IMR-90 (cell line): ENCODE results near the gene HOXA7. TPM values are rescaled to one million over a fixed set of nuclear protein-coding genes. Genes with fewer than 3 reads are reported as not detected.

Experiments
- ATAC-seq: fragments of 200-7000 bp; cut with Tn5 transposase; 2 replicates; pipeline ENCODE4 v1.9.1; 2020; ENCODE audit warnings: low read depth, mild to moderate bottlenecking, moderate library complexity
- BruUV-seq: library from RNA; stranded (reverse); fragments of 400-500 nt; replicated peaks from 2 replicates; lab custom pipeline; 2021; lab: Mats Ljungman, UMichigan
- CTCF ChIA-PET: fragments of 300-600 bp; formaldehyde crosslinking; extraction: SDS; loops from one replicate; lab custom pipeline; 2021; ENCODE audit warnings: antibody characterized with exemption; lab: Yijun Ruan, JAX
- POLR2A ChIA-PET: fragments of 300-600 bp; sonication (Branson Sonifier 250); formaldehyde crosslinking; loops from one replicate; lab custom pipeline; 2022; ENCODE audit warnings: antibody characterized with exemption; ENCODE audit not compliant: unreplicated experiment; lab: Charles Lee
- DNase-seq: peaks from one replicate; pipeline ENCODE4 v3.0.0; 2013
- H2AFZ ChIP-seq: replicated peaks from 2 replicates; pipeline ENCODE3; 2013; ENCODE audit warnings: low read length, mild to moderate bottlenecking; ENCODE audit not compliant: poor library complexity
- H2AK5ac ChIP-seq: 2 replicates; pipeline ENCODE4 v1.6.1; 2013; ENCODE audit warnings: low read depth, low read length, inconsistent platforms
- H2AK9ac ChIP-seq: replicated peaks from 2 replicates; pipeline ENCODE3; 2013; ENCODE audit warnings: mild to moderate bottlenecking, low read depth, low read length, moderate library complexity; ENCODE audit not compliant: poor library complexity
- H2BK120ac ChIP-seq: 2 replicates; pipeline ENCODE4 v1.6.1; 2013; ENCODE audit warnings: low read depth, low read length, inconsistent platforms
- H2BK15ac ChIP-seq: 3 replicates; pipeline ENCODE4 v1.6.1; 2013; ENCODE audit warnings: low read depth, low read length, inconsistent platforms
- H2BK20ac ChIP-seq: 2 replicates; pipeline ENCODE4 v1.6.1; 2013; ENCODE audit warnings: low read depth, mild to moderate bottlenecking, inconsistent platforms, low read length, moderate library complexity
- H2BK5ac ChIP-seq: 2 replicates; pipeline ENCODE4 v1.6.1; 2013; ENCODE audit warnings: mild to moderate bottlenecking, low read depth, low read length, inconsistent platforms; ENCODE audit not compliant: poor library complexity, severe bottlenecking
- H3K14ac ChIP-seq: replicated peaks from 2 replicates; pipeline ENCODE4 v1.6.1; 2013; ENCODE audit warnings: low read depth, low read length, inconsistent platforms
- H3K18ac ChIP-seq: 2 replicates; pipeline ENCODE4 v1.6.1; 2013; ENCODE audit warnings: low read depth, low read length, control low read depth
- H3K23ac ChIP-seq: 2 replicates; pipeline ENCODE4 v1.6.1; 2013; ENCODE audit warnings: low read depth, low read length, inconsistent platforms
- H3K27ac ChIP-seq: 2 replicates; pipeline ENCODE4 v1.5.1; 2013; ENCODE audit warnings: mild to moderate bottlenecking, control low read depth, low read length; ENCODE audit not compliant: insufficient read depth
- H3K27me3 ChIP-seq: 2 replicates; pipeline ENCODE4 v1.6.1; 2013; ENCODE audit warnings: low read length; ENCODE audit not compliant: control insufficient read depth, insufficient read depth
- H3K36me3 ChIP-seq: 2 replicates; pipeline ENCODE4 v1.6.1; 2013; ENCODE audit warnings: low read length, mixed read lengths; ENCODE audit not compliant: control insufficient read depth, insufficient read depth
- H3K4ac ChIP-seq: 2 replicates; pipeline ENCODE4 v1.6.1; 2013; ENCODE audit warnings: low read depth, low read length, inconsistent platforms
- H3K4me1 ChIP-seq: 2 replicates; pipeline ENCODE4 v1.6.1; 2013; ENCODE audit warnings: low read length, mixed read lengths; ENCODE audit not compliant: control insufficient read depth, insufficient read depth
- H3K4me2 ChIP-seq: 2 replicates; pipeline ENCODE4 v1.6.1; 2013; ENCODE audit warnings: low read depth, mild to moderate bottlenecking, control low read depth, low read length, moderate library complexity
- H3K4me3 ChIP-seq: 2 replicates; pipeline ENCODE4 v1.5.1; 2013; ENCODE audit warnings: low read depth, mild to moderate bottlenecking, control low read depth, low read length, moderate library complexity; ENCODE audit not compliant: insufficient read depth
- H3K56ac ChIP-seq: 2 replicates; pipeline ENCODE4 v1.6.1; 2013; ENCODE audit warnings: low read length, inconsistent platforms; ENCODE audit not compliant: insufficient read depth; ENCODE audit errors: extremely low read depth
- H3K79me1 ChIP-seq, 2 experiments: 2 replicates each; pipeline ENCODE4 v1.6.1; 2013; ENCODE audit warnings: low read length in 2 of 2, inconsistent platforms in 1 of 2, low read depth in 1 of 2
- H3K9ac ChIP-seq: 2 replicates; pipeline ENCODE4 v1.6.1; 2013; ENCODE audit warnings: low read depth, low read length, control low read depth
- H3K9me1 ChIP-seq: 2 replicates; pipeline ENCODE4 v1.6.1; 2013; ENCODE audit warnings: low read length, inconsistent platforms; ENCODE audit not compliant: insufficient read depth
- H3K9me3 ChIP-seq: 2 replicates; pipeline ENCODE4 v1.6.1; 2013; ENCODE audit warnings: low read length; ENCODE audit not compliant: control insufficient read depth, insufficient read depth
- H4K20me1 ChIP-seq: 2 replicates; pipeline ENCODE4 v1.6.1; 2013; ENCODE audit warnings: low read length, inconsistent platforms; ENCODE audit not compliant: insufficient read depth
- H4K5ac ChIP-seq: 2 replicates; pipeline ENCODE4 v1.6.1; 2013; ENCODE audit warnings: mild to moderate bottlenecking, low read depth, low read length, control low read depth
- H4K8ac ChIP-seq, 2 experiments: 2 replicates each; pipeline ENCODE4 v1.6.1; 2013; ENCODE audit warnings: low read depth in 2 of 2, low read length in 2 of 2, control low read depth in 1 of 2, inconsistent platforms in 1 of 2
- H4K91ac ChIP-seq: 2 replicates; pipeline ENCODE4 v1.6.1; 2013; ENCODE audit warnings: low read depth, low read length, inconsistent platforms; ENCODE audit not compliant: insufficient read depth
- BHLHE40 ChIP-seq: fragments of 150-350 bp; IDR thresholded peaks from 2 replicates; pipeline ENCODE4 v1.6.1; 2016; ENCODE audit warnings: mild to moderate bottlenecking, low read depth, low read length
- CEBPB ChIP-seq: IDR thresholded peaks from 2 replicates; pipeline ENCODE4 v1.6.1; 2012; ENCODE audit warnings: low read depth, low read length, improper control_type of control experiment
- CTCF ChIP-seq: conservative IDR thresholded peaks from 2 replicates; pipeline ENCODE4 v1.5.1; 2012; ENCODE audit warnings: mild to moderate bottlenecking, low read depth, low read length, improper control_type of control experiment
- MXI1 ChIP-seq: IDR thresholded peaks from 2 replicates; pipeline ENCODE4 v1.6.1; 2012; ENCODE audit warnings: low read depth, mild to moderate bottlenecking, low read length, moderate library complexity, borderline replicate concordance
- RAD21 ChIP-seq: IDR thresholded peaks from 2 replicates; pipeline ENCODE4 v1.6.1; 2012; ENCODE audit warnings: low read length, improper control_type of control experiment
- RFX5 ChIP-seq: IDR thresholded peaks from 2 replicates; pipeline ENCODE4 v1.8.0; 2012; ENCODE audit warnings: low read depth, mild to moderate bottlenecking, low read length, moderate library complexity
- USF2 ChIP-seq: fragments of 150-350 bp; IDR thresholded peaks from 2 replicates; pipeline ENCODE4 v1.6.1; 2017; ENCODE audit warnings: mild to moderate bottlenecking, antibody characterized with exemption, low read length, low read depth
- WGBS, 2 experiments: methylation state at CpG; one replicate each; pipeline versions ENCODE4 v1.1.5 to v1.1.7; 2013; ENCODE audit warnings: missing lambda C conversion rate in 2 of 2; ENCODE audit not compliant: insufficient read length in 1 of 2; ENCODE audit errors: extremely low coverage in 2 of 2; 5-methylcytosine and 5-hydroxymethylcytosine counted together
- dilution Hi-C: fragments of 300-500 bp; cut with HindIII; formaldehyde crosslinking; loops from one replicate; pipeline ENCODE4 v1.14.3; 2018; ENCODE audit warnings: low sequenced_read_pairs; ENCODE audit not compliant: unreplicated experiment
- in situ Hi-C: fragments of 300-500 bp; cut with MboI; formaldehyde crosslinking; loops from 3 replicates; pipeline ENCODE4 v1.14.3; 2019; ENCODE audit warnings: low sequenced_read_pairs, inconsistent platforms, mixed read lengths
- intact Hi-C: fragments of 100-400 bp; cut with micrococcal nuclease; formaldehyde crosslinking; loops from 2 replicates; pipeline ENCODE4 v1.10.0; 2022
- polyA plus RNA-seq, 3 experiments: library from polyadenylated mRNA; depleted of rRNA; stranded (reverse); fragments of >200 nt; gene quantifications; 2 replicates each; pipeline ENCODE4 v1.2.3, GENCODE V29; 2012; ENCODE audit warnings: low replicate concordance in 1 of 3
- total RNA-seq: library from RNA; depleted of rRNA; stranded (reverse); fragments of >200 nt; gene quantifications from 2 replicates; pipeline ENCODE4 v1.2.3, GENCODE V29; 2012

The HOXA7 gene
- total and polyA plus RNA-seq, 2 of the 4 experiments (the other 2 are of a cell fraction): 0.18 to 1.7 TPM

GRCh38 chr7:27146491-27147198 is 9.8 kb downstream of the HOXA7 start:
- H3K18ac ChIP-seq: peak overlapping the region; percentile 55; the same call in 1 of the 2 replicates
- H4K91ac ChIP-seq: peak overlapping the region; percentile 84
- POLR2A ChIA-PET: no interaction called here
- intact Hi-C loops (loop anchor here (5.0 kb wide), 1 partner anchor 1054 kb away; no protein-coding TSS in a partner anchor), dilution Hi-C loops (no loop called here), in situ Hi-C loops (loop anchor here (10.0 kb wide), 1 partner anchor 952 kb away; no protein-coding TSS in a partner anchor)
- peak overlapping the region; percentile 47; the same call in 1 of the 2 replicates for H3K23ac ChIP-seq
- peak overlapping the region; percentile 90 for H2AFZ ChIP-seq
- no peak for TF ChIP-seq CTCF
- no peak for TF ChIP-seq CEBPB
- no peak for TF ChIP-seq MXI1
- TF ChIP-seq RAD21: no peak
- no peak for TF ChIP-seq RFX5
- TF ChIP-seq BHLHE40: no peak
- no peak for TF ChIP-seq USF2
- peak overlapping the region; percentile 23; the same call in 2 of the 3 replicates for H2BK15ac ChIP-seq
- no peak for ATAC-seq
- WGBS, 2 experiments: 17% methylated on average over 2 of the region's 5 CpGs; no CpG with 5 or more reads in 1 of the 2 experiments
- H2BK5ac ChIP-seq: peak overlapping the region; percentile 57
- peaks cover 13% of the 10 kb centered on the region for H3K4me1 ChIP-seq
- peak overlapping the region; percentile 12; the same call in 1 of the 2 replicates for H3K14ac ChIP-seq
- peaks cover 2% of the 10 kb centered on the region for H3K36me3 ChIP-seq
- H3K9me1 ChIP-seq: no peaks in the 10 kb centered on the region
- CTCF ChIA-PET: interaction anchor here (1.0 kb wide), 1 partner anchor 14 kb away, joined by 4 read pairs; no protein-coding TSS in a partner anchor
- no peaks in the 10 kb centered on the region for H3K9me3 ChIP-seq
- H4K20me1 ChIP-seq: no peaks in the 10 kb centered on the region
- H3K4me2 ChIP-seq: peak overlapping the region; percentile 84
- H4K5ac ChIP-seq: peak overlapping the region; percentile 78
- no TSS peak for BruUV-seq
- H2AK5ac ChIP-seq: peak overlapping the region; percentile 79
- peak overlapping the region; percentile 2 for H2AK9ac ChIP-seq
- H3K27me3 ChIP-seq: no peaks in the 10 kb centered on the region
- H4K8ac ChIP-seq: peak overlapping the region; percentile 70 to 84
- H2BK20ac ChIP-seq: no peak overlapping the region
- DNase-seq: no peak
- H3K79me1 ChIP-seq: peaks cover 9 to 27% of the 10 kb centered on the region in 2 experiments; a peak in 3 of 4 replicates
- no peak overlapping the region for H3K56ac ChIP-seq
- H3K9ac ChIP-seq: peak overlapping the region; percentile 75
- peak overlapping the region; percentile 84 for H3K4ac ChIP-seq
- H3K27ac ChIP-seq: peak overlapping the region; percentile 89
- H2BK120ac ChIP-seq: peak overlapping the region; percentile 23
- H3K4me3 ChIP-seq: no peak overlapping the region; the same call in 1 of the 2 replicates
